Astrocyte (in vitro differentiated cells and primary cell): Measurements from ENCODE around the gene CSMD2. TPM values are rescaled to one million over a fixed set of nuclear protein-coding genes. Genes with fewer than 3 reads are reported as not detected.
A peak's percentile ranks its signal among the peaks of the same experiment; 100 is the strongest.

Experiments
- DNase-seq: peaks from one replicate; pipeline ENCODE4 v3.0.0-alpha.2; 2010; ENCODE audit warnings: low read depth
- FAIRE-seq: peaks from 2 replicates; lab custom pipeline; 2011; peaks lifted over from hg19 to GRCh38; lab: Jason Lieb, UNC
- H2AFZ ChIP-seq: 2 replicates; pipeline ENCODE4 v1.6.0; 2012; ENCODE audit warnings: low read depth, low read length, inconsistent platforms
- H3K27ac ChIP-seq: 2 replicates; pipeline ENCODE4 v1.5.1; 2011; ENCODE audit warnings: low read depth, low read length, inconsistent platforms
- H3K27me3 ChIP-seq: 2 replicates; pipeline ENCODE4 v1.6.0; 2011; ENCODE audit warnings: low read length, inconsistent platforms; ENCODE audit not compliant: insufficient read depth
- H3K36me3 ChIP-seq: 2 replicates; pipeline ENCODE4 v1.5.1; 2011; ENCODE audit warnings: low read length, inconsistent platforms; ENCODE audit not compliant: insufficient read depth
- H3K4me1 ChIP-seq: 2 replicates; pipeline ENCODE4 v1.5.1; 2011; ENCODE audit warnings: low read length, inconsistent platforms; ENCODE audit not compliant: insufficient read depth
- H3K4me2 ChIP-seq: 2 replicates; pipeline ENCODE4 v1.6.0; 2012; ENCODE audit warnings: low read length, inconsistent platforms
- H3K4me3 ChIP-seq: 2 replicates; pipeline ENCODE4 v1.5.1; 2011; ENCODE audit warnings: low read depth, mild to moderate bottlenecking, low read length, inconsistent platforms; ENCODE audit not compliant: insufficient read depth
- H3K79me2 ChIP-seq: 2 replicates; pipeline ENCODE4 v1.6.0; 2012; ENCODE audit warnings: mild to moderate bottlenecking, low read length, inconsistent platforms; ENCODE audit not compliant: insufficient read depth
- H3K9ac ChIP-seq: 2 replicates; pipeline ENCODE4 v1.6.0; 2012; ENCODE audit warnings: mild to moderate bottlenecking, low read length, inconsistent platforms
- H3K9me3 ChIP-seq: 2 replicates; pipeline ENCODE4 v1.5.1; 2012; ENCODE audit warnings: low read depth, mild to moderate bottlenecking, low read length, inconsistent platforms; ENCODE audit not compliant: insufficient read depth
- H4K20me1 ChIP-seq: 2 replicates; pipeline ENCODE4 v1.6.0; 2012; ENCODE audit warnings: low read length, inconsistent platforms; ENCODE audit not compliant: insufficient read depth
- H3K27ac Mint-ChIP-seq: one replicate; pipeline ENCODE4 v1.8.0; 2021; ENCODE audit warnings: mild to moderate bottlenecking, mixed read lengths; ENCODE audit not compliant: unreplicated experiment
- H3K27me3 Mint-ChIP-seq: one replicate; pipeline ENCODE4 v1.8.0; 2021; ENCODE audit warnings: low read depth, mixed read lengths; ENCODE audit not compliant: unreplicated experiment
- H3K36me3 Mint-ChIP-seq: one replicate; pipeline ENCODE4 v1.8.0; 2021; ENCODE audit warnings: low read depth, mixed read lengths; ENCODE audit not compliant: unreplicated experiment
- H3K4me1 Mint-ChIP-seq: one replicate; pipeline ENCODE4 v1.8.0; 2021; ENCODE audit warnings: low read depth, mixed read lengths; ENCODE audit not compliant: unreplicated experiment
- H3K4me3 Mint-ChIP-seq: one replicate; pipeline ENCODE4 v1.8.0; 2021; ENCODE audit warnings: mild to moderate bottlenecking, moderate library complexity, mixed read lengths; ENCODE audit not compliant: unreplicated experiment
- H3K9me3 Mint-ChIP-seq: one replicate; pipeline ENCODE4 v1.8.0; 2021; ENCODE audit warnings: mild to moderate bottlenecking, mixed read lengths; ENCODE audit not compliant: unreplicated experiment
- EZH2 ChIP-seq: IDR thresholded peaks from 2 replicates; pipeline ENCODE4 v1.6.1; 2012; ENCODE audit warnings: mild to moderate bottlenecking, low read length, inconsistent platforms; ENCODE audit not compliant: insufficient read depth
- total RNA-seq: library from RNA; stranded (reverse); gene quantifications from 2 replicates; pipeline ENCODE4 v1.2.1, GENCODE V29; 2021
- TF ChIP-seq, protein P1 (sequence below): IDR thresholded peaks from 2 replicates; pipeline ENCODE4 v1.5.1; 2011; ENCODE audit warnings: low read depth, mild to moderate bottlenecking, inconsistent platforms, low read length, moderate library complexity; ENCODE audit not compliant: insufficient read depth

The CSMD2 gene
- total RNA-seq, 1 donor from 2014 or later = 11.1 TPM

DNA sequence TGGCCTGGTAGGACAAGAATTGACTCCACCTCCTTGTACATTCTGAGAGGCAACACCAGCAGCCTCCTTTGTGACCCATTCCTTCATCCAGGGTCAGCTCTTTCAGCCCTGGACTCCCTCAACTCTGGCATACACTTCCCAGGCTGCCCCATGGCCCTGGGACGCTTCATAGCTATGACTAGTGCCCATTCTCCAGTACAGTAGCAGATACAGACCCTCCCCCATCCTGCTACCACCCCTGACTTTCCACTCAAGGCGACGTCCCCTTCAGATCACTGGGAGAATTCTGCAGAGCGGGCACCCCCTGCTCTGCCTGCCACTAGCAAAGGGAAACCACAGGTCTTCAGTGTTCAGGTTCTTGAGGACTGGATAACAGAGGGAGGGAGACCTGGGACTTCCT is 400.9 kb downstream of the CSMD2 start:
- Histone ChIP-seq H2AFZ (no peak overlapping the region), H3K4me3 (no peak overlapping the region), H3K79me2 (no peaks in the 10 kb centered on the region), H3K9me3 (no peaks in the 10 kb centered on the region), H3K27me3 (no peaks in the 10 kb centered on the region), H3K4me1 (peaks cover 28% of the 10 kb centered on the region), H3K27ac (no peak overlapping the region), H4K20me1 (no peaks in the 10 kb centered on the region), H3K4me2 (no peak overlapping the region), H3K9ac (no peak overlapping the region), H3K36me3 (no peaks in the 10 kb centered on the region)
- Mint-ChIP-seq H3K36me3 (peaks cover 2% of the 10 kb centered on the region), H3K4me3 (no peak overlapping the region), H3K4me1 (peaks cover 14% of the 10 kb centered on the region), H3K27me3 (no peaks in the 10 kb centered on the region), H3K27ac (no peak overlapping the region), H3K9me3 (no peaks in the 10 kb centered on the region)
- TF ChIP-seq EZH2 = no peak
- TF ChIP-seq, protein P1, sequence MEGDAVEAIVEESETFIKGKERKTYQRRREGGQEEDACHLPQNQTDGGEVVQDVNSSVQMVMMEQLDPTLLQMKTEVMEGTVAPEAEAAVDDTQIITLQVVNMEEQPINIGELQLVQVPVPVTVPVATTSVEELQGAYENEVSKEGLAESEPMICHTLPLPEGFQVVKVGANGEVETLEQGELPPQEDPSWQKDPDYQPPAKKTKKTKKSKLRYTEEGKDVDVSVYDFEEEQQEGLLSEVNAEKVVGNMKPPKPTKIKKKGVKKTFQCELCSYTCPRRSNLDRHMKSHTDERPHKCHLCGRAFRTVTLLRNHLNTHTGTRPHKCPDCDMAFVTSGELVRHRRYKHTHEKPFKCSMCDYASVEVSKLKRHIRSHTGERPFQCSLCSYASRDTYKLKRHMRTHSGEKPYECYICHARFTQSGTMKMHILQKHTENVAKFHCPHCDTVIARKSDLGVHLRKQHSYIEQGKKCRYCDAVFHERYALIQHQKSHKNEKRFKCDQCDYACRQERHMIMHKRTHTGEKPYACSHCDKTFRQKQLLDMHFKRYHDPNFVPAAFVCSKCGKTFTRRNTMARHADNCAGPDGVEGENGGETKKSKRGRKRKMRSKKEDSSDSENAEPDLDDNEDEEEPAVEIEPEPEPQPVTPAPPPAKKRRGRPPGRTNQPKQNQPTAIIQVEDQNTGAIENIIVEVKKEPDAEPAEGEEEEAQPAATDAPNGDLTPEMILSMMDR = no peak
- no peak for DNase-seq
- FAIRE-seq = no peak

DNA sequence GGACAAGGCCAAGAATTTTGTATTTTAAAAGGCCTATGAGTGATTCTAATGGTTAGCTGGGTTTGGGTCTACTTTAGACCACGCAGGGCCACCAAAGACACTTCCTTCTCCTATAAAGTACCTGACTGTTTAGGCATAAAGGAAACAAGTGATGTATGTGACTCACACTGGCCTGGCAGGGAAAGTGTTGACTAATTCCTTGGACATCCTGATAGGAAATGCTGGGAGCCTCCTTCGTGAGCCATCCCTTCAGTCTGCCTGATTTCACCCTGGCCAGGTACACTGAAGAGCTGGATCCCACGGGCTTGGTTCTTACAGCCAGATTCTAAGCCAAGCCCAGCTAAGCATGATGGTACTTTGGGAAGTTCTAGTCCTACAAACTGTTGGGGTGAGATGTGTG is 401.6 kb downstream of the CSMD2 start:
- H3K9ac ChIP-seq = no peak overlapping the region
- no peaks in the 10 kb centered on the region for H3K27me3 ChIP-seq
- no peak overlapping the region for H3K4me3 ChIP-seq
- DNase-seq = peak; percentile 88
- H3K36me3 ChIP-seq = no peaks in the 10 kb centered on the region
- Mint-ChIP-seq H3K4me1 (peaks cover 14% of the 10 kb centered on the region), H3K4me3 (no peak overlapping the region), H3K9me3 (peaks cover 2% of the 10 kb centered on the region), H3K27me3 (peaks cover 2% of the 10 kb centered on the region), H3K36me3 (peaks cover 2% of the 10 kb centered on the region), H3K27ac (no peak overlapping the region)
- no peaks in the 10 kb centered on the region for H4K20me1 ChIP-seq
- peak; percentile 70 for FAIRE-seq
- H3K27ac ChIP-seq = peak overlapping the region; percentile 70
- H3K9me3 ChIP-seq = no peaks in the 10 kb centered on the region
- TF ChIP-seq EZH2 = no peak
- TF ChIP-seq, protein P1 = no peak
- no peak overlapping the region for H2AFZ ChIP-seq
- H3K79me2 ChIP-seq = no peaks in the 10 kb centered on the region
- H3K4me2 ChIP-seq = peak overlapping the region; percentile 46
- peaks cover 31% of the 10 kb centered on the region for H3K4me1 ChIP-seq

DNA sequence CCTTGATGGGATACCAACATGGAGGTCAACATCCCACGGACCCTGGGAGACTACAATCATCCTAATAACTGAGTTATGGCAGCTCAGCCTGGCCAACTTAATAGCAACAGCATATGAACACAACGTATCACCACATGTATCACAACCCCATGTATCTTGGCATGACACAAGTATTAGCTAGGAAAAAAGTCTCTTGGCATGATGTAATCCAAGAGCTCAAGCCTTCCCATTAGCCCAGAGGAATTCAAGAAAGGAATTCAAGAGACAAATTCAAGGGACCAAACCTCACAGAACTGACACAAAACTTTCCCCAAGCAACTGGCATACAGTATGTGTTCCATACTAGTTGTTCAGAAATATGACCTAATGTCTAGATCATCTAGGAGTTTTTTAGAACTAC is 402.1 kb downstream of the CSMD2 start:
- H3K36me3 Mint-ChIP-seq = peaks cover 2% of the 10 kb centered on the region
- H3K4me3 Mint-ChIP-seq = no peak overlapping the region
- Histone ChIP-seq H3K4me1 (peaks cover 31% of the 10 kb centered on the region), H3K9ac (no peak overlapping the region), H3K27ac (peak overlapping the region; percentile 70), H3K79me2 (no peaks in the 10 kb centered on the region), H3K9me3 (no peaks in the 10 kb centered on the region), H2AFZ (no peak overlapping the region), H3K4me2 (peak overlapping the region; percentile 40), H3K27me3 (no peaks in the 10 kb centered on the region), H4K20me1 (no peaks in the 10 kb centered on the region), H3K4me3 (no peak overlapping the region), H3K36me3 (no peaks in the 10 kb centered on the region)
- peak overlapping the region; percentile 27 for H3K27ac Mint-ChIP-seq
- TF ChIP-seq EZH2 = no peak
- TF ChIP-seq, protein P1 = no peak
- peaks cover 2% of the 10 kb centered on the region for H3K9me3 Mint-ChIP-seq
- peaks cover 2% of the 10 kb centered on the region for H3K27me3 Mint-ChIP-seq
- DNase-seq = peak; percentile 67
- peaks cover 14% of the 10 kb centered on the region for H3K4me1 Mint-ChIP-seq
- no peak for FAIRE-seq
